SK-N-MC (cell line): ENCODE measurements around the gene SF3A1.

Experiments used
- EZH2 ChIP-seq: fragments of 200-600 bp; sonication (generic); IDR thresholded peaks from one replicate; pipeline ENCODE4 v1.6.1; 2017; ENCODE audit warnings: antibody characterized with exemption
- POLR2AphosphoS5 ChIP-seq: IDR thresholded peaks from 2 replicates; pipeline ENCODE4 v1.6.1; 2012; ENCODE audit warnings: mild to moderate bottlenecking, low read depth, low read length, borderline replicate concordance

- TF ChIP-seq EZH2 (no peak), POLR2AphosphoS5 (no peak)
Observed at GRCh38 chr22:30393322-30393680, 36.6 kb upstream of the SF3A1 start.
